ENCODE results near the gene ING5.
A peak's percentile ranks its signal among the peaks of the same experiment; 100 is the strongest.

Gene ING5

GRCh38 chr2:241672243-241673188 lies 29.3 kb upstream of the ING5 start:
- FAIRE-seq (no peak), DNase-seq (ENCODE audit: low spot score) (no peak)

GRCh38 chr2:241673189-241673663 lies 28.6 kb upstream of the ING5 start:
- no peak for FAIRE-seq
- DNase-seq (ENCODE audit: low spot score): no peak

DNA sequence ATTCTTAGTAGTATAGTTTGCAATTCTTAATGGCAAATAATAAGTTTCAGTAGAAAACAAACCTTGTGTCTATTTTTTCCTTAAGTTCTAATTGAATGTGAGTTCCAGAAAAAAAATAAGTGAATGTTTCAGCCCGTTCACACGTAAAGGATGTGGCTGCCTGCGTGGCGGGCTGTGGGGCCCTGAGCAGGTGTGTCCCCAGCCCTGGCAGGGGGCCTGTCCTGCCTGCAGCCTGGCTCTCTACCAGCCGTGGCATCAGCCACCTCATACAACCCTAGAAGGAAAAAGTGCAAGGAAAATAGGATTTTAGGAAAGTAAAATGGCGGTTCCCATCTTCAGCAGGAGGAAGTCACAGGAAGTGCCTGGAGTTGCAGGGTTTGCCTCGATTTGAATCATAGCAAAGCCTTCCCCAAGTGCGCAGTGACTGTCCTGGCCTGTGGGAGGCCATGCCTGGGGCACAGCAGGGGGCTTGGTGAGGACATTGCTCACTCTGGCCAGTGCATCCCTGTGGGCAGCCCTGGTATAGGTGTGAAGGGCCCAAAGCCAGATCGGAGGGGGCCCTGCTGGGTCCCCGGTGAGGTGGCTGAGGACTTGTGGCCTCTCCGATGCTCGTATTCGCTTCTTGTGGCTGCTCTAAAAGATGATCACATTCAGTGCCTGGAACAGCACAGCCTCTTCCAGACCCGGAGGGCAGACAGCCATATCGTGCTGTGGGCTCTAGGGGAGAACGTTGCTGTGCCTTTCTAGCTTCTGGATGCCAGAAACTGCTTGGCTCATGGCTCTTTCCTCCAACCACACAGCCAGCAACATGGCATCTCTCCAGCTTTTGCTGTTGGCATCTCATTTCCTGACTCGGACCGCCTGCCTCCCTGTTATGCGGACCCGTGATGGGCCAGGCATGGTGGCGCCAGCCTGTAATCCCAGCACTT lies 27.8 kb upstream of the ING5 start:
- DNase-seq (ENCODE audit: low spot score) (no peak), FAIRE-seq (no peak)

- no peak for FAIRE-seq
- no peak for DNase-seq (ENCODE audit: low spot score)
Measured at GRCh38 chr2:241675885-241676284, 26.0 kb upstream of the ING5 start.

GRCh38 chr2:241676665-241677064 lies 25.2 kb upstream of the ING5 start:
- FAIRE-seq (no peak), DNase-seq (ENCODE audit: low spot score) (no peak)

DNA sequence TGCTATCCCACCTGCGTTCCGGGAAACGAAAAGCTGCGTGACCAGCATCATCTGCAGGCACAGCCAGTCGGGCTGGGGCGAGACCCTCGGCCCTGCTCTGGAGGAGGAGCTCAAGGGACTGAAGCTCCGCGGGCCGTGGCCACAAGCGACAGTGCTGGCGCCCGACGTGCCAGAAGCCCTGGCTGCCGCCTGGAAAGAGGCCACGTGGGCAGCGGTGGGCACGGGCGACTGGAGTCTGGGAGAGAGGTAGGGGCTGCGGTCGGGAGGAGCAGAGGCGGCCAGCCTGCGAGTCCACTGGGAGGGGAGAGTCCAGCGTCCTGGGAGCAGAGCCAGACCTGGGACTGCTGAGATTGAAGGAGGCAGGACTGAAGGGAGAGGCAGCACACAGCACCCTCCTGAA lies 24.4 kb upstream of the ING5 start:
- DNase-seq (ENCODE audit: low spot score) (no peak), FAIRE-seq (no peak)

DNA sequence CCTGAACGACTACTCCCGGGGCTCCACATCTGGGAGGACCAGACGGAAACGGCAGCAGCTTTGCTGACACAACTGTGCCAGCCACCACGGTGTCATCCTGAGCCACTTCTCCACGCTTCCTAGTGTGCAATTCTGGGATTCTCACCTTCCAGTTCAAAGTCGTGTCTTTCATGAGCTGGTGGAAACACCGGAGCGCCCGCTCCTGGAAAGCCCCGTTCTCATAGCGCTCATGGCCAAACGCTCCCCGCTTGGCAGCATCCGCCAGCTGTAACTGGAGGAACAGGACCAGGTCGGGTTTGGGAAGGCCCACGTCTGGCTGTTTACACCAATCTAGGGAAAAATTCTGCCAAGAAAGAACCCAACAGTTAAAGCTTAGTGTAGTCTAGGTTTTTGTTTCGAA lies 23.5 kb upstream of the ING5 start:
- DNase-seq (ENCODE audit: low spot score) (no peak), FAIRE-seq (no peak)

DNA sequence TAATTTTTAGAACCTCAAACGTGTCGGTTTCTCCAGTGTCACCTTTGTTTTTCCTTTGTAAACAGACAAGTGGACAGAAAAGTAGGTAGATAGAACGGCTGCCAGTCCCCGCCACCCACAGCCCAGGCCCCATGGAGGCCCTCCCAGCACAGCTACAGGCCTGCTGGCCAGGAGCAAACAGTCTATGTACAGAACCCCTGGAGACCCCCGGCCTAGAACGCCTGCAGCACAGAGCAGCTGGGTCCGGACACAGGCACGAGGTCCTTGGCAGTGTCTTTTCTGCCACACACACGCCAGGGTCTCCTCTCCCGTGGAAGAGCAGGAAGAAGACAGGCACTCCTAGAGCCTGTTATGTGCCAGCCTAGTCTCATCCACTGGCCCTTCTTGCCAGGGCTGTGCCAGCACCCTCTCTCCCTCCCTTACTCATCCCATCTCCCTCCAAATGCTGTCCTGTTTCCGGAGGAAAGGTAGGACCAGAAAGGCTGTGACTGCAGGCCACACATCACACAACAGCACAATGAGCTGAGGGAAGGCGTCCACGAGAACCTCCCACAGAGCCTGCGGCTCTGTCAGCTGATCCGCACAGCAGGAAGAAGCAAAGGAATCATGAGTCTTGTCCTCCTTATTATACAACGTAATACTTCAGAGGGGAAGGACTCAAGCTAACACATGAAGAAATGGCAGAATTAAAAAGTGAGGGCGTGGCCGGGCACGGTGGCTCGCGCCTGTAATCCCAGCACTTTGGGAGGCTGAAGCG lies 22.9 kb upstream of the ING5 start:
- FAIRE-seq (no peak), DNase-seq (ENCODE audit: low spot score) (no peak)

GRCh38 chr2:241680044-241680443 lies 21.8 kb upstream of the ING5 start:
- FAIRE-seq: no peak

GRCh38 chr2:241680827-241681599 lies 20.8 kb upstream of the ING5 start:
- no peak for FAIRE-seq
- peak; percentile 76 for DNase-seq (ENCODE audit: low spot score)

More at GRCh38 chr2:241680044-241680443, 21.8 kb upstream of the ING5 start:
- no peak for DNase-seq (ENCODE audit: low spot score)

DNA sequence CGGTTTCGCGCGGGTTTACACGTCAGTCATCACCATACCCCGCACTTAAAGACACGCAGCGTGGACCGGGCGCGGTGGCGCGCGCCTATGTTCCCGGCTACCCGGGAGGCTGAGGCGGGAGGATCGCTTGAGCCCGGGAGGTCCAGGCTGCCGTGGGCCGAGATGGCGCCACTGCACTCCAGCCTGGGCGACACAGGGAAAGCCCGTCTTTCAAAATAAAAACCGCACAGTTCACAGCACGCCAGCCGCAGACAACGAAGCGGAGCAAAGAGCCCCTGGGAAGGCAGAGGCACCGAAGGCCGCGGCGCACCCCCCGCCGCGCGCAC lies 15.6 kb upstream of the ING5 start:
- no peak for DNase-seq (ENCODE audit: low spot score)
- FAIRE-seq: no peak

DNA sequence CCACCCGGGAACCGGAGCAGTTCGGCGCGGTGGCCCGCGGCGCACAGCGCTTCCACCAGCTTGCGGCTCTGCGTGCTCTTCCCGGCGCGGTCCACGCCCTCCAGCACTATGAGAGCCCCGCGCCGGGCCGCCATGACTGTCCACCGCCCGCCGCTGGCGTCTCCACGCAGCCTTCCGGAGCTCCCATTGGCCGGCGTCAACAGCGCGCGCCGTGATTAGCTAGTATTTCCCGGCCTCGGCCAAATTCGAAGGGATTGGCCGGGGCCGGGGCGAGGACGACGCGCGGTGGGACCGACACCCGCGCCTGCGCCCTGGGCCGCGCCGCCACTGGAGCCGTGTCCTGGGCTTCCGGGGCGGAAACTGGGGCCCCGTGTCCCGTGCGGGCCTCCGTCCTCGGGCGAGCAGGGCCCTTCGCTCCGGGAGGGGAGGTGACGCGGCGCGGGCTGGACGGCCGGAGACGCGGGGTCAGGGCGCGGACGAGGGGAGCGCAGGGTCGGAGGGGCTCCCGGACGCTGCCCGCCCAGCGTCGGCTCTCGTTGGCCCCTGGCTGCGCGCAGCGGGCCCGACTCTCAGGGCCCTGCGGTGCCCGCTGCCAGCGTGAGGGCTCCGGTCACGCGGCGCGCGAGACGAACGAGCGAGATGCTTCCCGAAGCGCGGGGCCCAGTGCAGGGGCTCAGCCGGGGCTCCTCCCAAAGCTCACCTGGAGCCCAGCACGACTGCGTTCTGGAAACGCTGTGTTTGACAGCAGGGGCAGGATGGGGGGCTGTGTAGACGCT lies 15.0 kb upstream of the ING5 start, which contains the start of gene DTYMK:
Gene DTYMK, minus strand, starts transcription at position 166 of the 776 bp plus-strand sequence. Its CDS starts 32 bp downstream, at position 134.
- DNase-seq (ENCODE audit: low spot score) (peak; percentile 97), FAIRE-seq (no peak)

DNA sequence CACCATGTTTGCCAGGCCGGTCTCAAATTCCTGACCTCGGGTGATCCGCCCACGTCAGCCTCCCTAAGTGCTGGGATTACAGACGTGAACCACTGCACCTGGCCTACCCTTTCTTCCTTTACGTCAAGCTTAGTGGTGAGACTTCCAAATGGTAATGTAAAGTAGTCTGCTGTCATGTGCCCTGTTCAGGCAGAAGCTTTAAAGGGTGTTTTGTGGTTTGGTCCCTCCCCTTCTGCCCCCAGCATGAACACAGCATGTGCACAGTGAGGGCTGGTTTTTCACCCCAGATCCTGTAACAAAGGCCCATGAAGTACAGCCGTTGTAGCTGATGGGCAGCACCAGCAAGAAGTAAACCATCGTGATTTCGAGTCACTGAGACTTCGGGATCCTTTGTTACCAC lies 12.5 kb upstream of the ING5 start:
- FAIRE-seq: no peak
- no peak for DNase-seq (ENCODE audit: low spot score)

- DNase-seq (ENCODE audit: low spot score) (no peak), FAIRE-seq (no peak)
Measured at GRCh38 chr2:241690202-241690717, 11.6 kb upstream of the ING5 start.

DNA sequence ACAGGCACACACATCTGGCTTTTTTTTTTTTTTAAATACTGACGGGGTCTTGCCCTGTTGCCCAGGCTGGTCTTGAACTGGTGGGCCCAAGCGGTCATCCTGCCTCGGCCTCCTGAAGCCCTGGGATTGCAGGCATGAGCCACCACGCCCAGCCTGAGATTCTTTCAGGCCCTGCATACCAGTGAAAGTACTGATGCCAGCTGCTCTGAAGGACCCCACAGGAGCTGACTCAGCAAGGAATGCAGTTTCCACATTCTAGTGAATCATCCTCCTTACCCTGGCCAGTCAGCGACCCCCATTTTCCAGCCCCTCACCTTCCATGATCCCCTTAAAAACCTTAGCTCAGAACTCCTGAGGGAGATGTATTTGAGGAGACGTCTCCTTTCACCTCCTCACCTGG lies 9.4 kb upstream of the ING5 start:
- no peak for DNase-seq (ENCODE audit: low spot score)
- no peak for FAIRE-seq

DNA sequence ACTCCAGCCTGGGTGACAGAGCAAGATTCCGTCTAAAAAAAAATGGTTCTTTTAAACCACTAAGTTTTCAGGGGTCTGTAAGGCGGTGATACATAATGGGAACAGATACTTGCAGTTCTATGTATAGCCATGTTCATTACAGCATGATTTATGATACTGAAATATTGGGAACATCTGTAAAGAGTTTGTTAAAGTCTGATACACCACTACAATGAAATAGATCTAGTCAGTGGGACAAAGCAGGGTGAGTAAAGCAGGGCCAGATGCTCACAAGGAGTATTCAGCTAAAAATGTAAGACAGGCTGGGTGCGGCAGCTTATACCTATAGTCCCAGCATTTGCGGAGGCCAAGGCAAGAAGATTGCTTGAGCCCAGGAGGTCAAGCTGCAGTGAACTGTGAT lies 6.2 kb upstream of the ING5 start:
- DNase-seq (ENCODE audit: low spot score): no peak
- no peak for FAIRE-seq

- FAIRE-seq: peak; percentile 90
- DNase-seq (ENCODE audit: low spot score): no peak
Measured at GRCh38 chr2:241701149-241701398, 765 bp upstream of the ING5 start.

DNA sequence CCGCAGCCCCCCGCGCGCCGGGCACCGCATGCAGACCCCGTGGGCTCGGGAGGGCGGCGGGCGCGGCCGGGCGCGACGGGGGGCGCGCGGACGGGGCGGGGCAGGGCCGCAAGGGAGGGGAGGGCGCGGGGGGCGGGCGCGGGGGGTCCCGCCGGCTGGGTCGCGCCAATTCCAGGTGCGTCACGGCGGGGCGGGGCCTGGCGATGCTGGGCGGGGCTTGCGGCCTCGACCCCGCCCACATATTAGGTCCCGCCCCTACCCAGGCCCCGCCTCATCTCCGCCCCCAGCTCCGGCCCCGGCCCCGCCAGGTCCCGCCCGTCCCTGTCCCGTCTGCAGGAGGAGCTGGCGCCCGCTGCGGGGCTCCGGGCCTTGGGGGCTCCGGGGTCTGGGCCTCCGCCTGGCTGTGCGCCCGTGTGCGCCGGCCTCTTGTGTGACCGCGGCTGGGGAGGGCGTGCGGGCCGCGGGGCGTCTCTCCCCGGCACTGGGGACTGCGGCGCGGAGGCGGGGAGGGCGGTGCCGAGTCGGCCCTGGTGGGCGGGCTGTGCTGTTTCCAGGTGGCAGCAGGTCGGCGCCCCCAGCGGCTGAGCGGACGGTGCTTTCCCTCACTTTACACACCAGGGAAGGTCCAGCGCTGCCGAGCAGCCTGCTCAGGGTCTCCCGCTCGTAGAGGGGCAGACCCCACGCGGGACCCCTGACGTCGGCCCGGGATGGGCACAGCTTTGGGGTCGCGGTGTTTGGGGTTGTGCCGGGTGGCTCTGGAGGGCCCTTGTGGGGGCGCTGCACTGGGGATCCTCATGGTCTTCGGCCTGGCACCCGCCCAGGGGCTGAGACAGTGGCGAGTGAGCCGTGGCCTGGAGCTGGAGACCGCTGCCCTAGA lies 554 bp downstream of the ING5 start:
- FAIRE-seq: no peak

More for the DNA sequence above, 554 bp downstream of the ING5 start:
- DNase-seq (ENCODE audit: low spot score): peak; percentile 93

Data from urothelium cell line (cell line).